ENCODE measurements around the gene TPM2. TPM values are rescaled to one million over a fixed set of nuclear protein-coding genes. Genes with fewer than 3 reads are reported as not detected.
A peak's percentile ranks its signal among the peaks of the same experiment; 100 is the strongest.

TPM2 gene
- total and polyA plus RNA-seq, 9 of the 15 experiments (the other 6 are each of a cell fraction or from before 2014, with no cell fraction given) = 0.28 to 16.1 (median 4.5) TPM

DNA sequence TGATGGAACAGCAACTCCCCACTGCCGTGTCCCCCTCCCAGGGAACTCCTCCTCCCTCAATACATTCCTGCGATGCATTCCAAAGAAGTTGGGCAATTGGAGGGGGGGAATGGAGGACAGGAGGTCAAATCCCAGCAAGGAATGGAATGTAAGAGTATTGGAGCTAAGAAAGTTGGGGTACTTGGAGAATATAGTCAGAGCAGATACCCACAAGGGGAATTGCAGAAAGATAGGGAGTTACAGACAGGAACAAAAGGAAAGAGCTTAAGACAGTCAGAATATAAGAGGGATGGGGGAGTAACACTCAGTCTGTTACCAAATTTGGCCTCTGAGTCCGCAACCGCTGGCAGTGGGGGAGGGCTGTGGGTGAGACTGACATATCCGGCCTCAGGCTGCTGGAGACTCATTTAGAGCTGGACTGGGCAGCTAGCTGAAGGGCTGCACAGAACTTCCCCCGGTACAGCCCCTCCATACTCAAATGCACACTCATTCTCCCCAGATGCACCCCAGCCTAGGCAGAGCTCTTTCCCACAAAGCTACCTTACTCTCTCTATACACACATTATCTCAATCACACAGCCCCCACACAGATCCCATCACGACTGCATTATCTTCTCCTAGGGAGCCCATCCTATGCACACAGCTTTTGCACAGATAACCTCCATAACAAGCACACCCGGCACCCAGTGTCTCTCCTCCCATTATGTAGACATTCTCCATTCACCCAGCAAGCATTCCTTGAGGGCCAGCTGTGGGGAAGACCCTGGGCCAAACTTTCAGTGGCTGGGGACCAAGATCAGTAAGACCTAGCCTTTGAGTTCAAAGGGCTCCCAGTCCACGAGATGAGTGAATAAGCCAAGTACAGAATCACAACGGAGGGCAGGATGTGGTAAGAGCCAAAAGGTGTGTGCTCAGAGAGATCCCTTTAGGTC lies 38.6 kb upstream of the TPM2 start (continued):
- TF ChIP-seq, protein P1, sequence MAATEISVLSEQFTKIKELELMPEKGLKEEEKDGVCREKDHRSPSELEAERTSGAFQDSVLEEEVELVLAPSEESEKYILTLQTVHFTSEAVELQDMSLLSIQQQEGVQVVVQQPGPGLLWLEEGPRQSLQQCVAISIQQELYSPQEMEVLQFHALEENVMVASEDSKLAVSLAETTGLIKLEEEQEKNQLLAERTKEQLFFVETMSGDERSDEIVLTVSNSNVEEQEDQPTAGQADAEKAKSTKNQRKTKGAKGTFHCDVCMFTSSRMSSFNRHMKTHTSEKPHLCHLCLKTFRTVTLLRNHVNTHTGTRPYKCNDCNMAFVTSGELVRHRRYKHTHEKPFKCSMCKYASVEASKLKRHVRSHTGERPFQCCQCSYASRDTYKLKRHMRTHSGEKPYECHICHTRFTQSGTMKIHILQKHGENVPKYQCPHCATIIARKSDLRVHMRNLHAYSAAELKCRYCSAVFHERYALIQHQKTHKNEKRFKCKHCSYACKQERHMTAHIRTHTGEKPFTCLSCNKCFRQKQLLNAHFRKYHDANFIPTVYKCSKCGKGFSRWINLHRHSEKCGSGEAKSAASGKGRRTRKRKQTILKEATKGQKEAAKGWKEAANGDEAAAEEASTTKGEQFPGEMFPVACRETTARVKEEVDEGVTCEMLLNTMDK (IDR thresholded peaks at IDR 0.05; ENCODE audit: borderline replicate concordance, insufficient read depth, low read depth, low read length, poor library complexity, severe bottlenecking) = no peak
- no peak for TF ChIP-seq KLF10 (CRISPR knock-in tag; IDR thresholded peaks at IDR 0.05)
- peak; percentile 54; the same call in 1 of the 2 replicates for TF ChIP-seq MAFF (IDR thresholded peaks at IDR 0.05; ENCODE audit: low read length)
- TF ChIP-seq SRSF7 (optimal IDR thresholded peaks at IDR 0.05; ENCODE audit: low read depth, low read length) = no peak
- TF ChIP-seq PPARD (CRISPR knock-in tag; IDR thresholded peaks at IDR 0.05) = no peak
- 0 out of 2 replicates have a peak, but pooled peaks have one; percentile 18 for TF ChIP-seq EHMT2 (IDR thresholded peaks at IDR 0.05)
- TF ChIP-seq, protein P2, sequence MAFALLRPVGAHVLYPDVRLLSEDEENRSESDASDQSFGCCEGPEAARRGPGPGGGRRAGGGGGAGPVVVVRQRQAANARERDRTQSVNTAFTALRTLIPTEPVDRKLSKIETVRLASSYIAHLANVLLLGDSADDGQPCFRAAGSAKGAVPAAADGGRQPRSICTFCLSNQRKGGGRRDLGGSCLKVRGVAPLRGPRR (CRISPR knock-in tag; IDR thresholded peaks at IDR 0.05) = no peak
- TF ChIP-seq ARNT (IDR thresholded peaks at IDR 0.05) = peak; percentile 58 to 72; a peak in 1 of 4 replicates
- peak; percentile 70; the same call in 1 of the 2 replicates for TF ChIP-seq CREM (IDR thresholded peaks at IDR 0.05; ENCODE audit: low read depth)
- TF ChIP-seq, protein P3, sequence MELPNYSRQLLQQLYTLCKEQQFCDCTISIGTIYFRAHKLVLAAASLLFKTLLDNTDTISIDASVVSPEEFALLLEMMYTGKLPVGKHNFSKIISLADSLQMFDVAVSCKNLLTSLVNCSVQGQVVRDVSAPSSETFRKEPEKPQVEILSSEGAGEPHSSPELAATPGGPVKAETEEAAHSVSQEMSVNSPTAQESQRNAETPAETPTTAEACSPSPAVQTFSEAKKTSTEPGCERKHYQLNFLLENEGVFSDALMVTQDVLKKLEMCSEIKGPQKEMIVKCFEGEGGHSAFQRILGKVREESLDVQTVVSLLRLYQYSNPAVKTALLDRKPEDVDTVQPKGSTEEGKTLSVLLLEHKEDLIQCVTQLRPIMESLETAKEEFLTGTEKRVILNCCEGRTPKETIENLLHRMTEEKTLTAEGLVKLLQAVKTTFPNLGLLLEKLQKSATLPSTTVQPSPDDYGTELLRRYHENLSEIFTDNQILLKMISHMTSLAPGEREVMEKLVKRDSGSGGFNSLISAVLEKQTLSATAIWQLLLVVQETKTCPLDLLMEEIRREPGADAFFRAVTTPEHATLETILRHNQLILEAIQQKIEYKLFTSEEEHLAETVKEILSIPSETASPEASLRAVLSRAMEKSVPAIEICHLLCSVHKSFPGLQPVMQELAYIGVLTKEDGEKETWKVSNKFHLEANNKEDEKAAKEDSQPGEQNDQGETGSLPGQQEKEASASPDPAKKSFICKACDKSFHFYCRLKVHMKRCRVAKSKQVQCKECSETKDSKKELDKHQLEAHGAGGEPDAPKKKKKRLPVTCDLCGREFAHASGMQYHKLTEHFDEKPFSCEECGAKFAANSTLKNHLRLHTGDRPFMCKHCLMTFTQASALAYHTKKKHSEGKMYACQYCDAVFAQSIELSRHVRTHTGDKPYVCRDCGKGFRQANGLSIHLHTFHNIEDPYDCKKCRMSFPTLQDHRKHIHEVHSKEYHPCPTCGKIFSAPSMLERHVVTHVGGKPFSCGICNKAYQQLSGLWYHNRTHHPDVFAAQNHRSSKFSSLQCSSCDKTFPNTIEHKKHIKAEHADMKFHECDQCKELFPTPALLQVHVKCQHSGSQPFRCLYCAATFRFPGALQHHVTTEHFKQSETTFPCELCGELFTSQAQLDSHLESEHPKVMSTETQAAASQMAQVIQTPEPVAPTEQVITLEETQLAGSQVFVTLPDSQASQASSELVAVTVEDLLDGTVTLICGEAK (IDR thresholded peaks at IDR 0.05) = no peak
- TF ChIP-seq, protein P3 (CRISPR knock-in tag; IDR thresholded peaks at IDR 0.05) = no peak
- TF ChIP-seq JUNB (CRISPR knock-in tag; conservative IDR thresholded peaks at IDR 0.05) = no peak
- no peak for TF ChIP-seq FOXJ3 (CRISPR knock-in tag; IDR thresholded peaks at IDR 0.05)
- TF ChIP-seq, protein P4, sequence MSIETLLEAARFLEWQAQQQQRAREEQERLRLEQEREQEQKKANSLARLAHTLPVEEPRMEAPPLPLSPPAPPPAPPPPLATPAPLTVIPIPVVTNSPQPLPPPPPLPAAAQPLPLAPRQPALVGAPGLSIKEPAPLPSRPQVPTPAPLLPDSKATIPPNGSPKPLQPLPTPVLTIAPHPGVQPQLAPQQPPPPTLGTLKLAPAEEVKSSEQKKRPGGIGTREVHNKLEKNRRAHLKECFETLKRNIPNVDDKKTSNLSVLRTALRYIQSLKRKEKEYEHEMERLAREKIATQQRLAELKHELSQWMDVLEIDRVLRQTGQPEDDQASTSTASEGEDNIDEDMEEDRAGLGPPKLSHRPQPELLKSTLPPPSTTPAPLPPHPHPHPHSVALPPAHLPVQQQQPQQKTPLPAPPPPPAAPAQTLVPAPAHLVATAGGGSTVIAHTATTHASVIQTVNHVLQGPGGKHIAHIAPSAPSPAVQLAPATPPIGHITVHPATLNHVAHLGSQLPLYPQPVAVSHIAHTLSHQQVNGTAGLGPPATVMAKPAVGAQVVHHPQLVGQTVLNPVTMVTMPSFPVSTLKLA (conservative IDR thresholded peaks at IDR 0.05) = peak in 1 of 2 experiments; percentile 67; a peak in 1 of 4 replicates
